NCI-H187 treated with DMSO at 0.1 percent for 48 hours (cell line): Measurements from ENCODE around the gene CRYBG3.

ENCODE experiments used
- DNase-seq: peaks from one replicate; lab custom pipeline; 2025; lab: John Stamatoyannopoulos, UW

Gene CRYBG3

GRCh38 chr3:97971679-97972567, 150.1 kb downstream of the CRYBG3 start, which contains the start of gene RIOX2:
Gene RIOX2, minus strand, starts transcription at chr3:97972431. Its CDS starts 4,838 bp downstream, at chr3:97967593.
- DNase-seq = no peak

- no peak for DNase-seq
Observed at GRCh38 chr3:97972976-97973375, 151.2 kb downstream of the CRYBG3 start.

DNA sequence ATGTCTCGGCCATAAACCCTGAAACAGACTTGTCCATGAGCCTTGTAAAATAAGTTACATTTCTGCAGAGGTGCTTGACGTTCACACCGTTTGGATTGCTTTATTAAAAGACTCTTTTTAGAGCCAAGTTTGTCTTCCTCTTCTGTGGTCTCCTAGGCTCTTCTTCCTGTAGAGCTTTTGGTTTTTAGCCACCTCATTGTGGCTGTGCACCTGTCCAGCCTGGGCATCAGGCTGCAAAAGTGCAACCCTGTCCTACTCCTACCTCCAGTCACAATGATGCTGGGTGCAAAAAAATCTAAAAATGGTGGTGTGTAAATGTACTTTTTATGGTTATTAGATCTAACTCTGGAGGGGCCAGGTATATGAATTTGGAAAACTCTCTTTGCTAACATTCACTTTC, 153.2 kb downstream of the CRYBG3 start:
- DNase-seq = no peak

DNA sequence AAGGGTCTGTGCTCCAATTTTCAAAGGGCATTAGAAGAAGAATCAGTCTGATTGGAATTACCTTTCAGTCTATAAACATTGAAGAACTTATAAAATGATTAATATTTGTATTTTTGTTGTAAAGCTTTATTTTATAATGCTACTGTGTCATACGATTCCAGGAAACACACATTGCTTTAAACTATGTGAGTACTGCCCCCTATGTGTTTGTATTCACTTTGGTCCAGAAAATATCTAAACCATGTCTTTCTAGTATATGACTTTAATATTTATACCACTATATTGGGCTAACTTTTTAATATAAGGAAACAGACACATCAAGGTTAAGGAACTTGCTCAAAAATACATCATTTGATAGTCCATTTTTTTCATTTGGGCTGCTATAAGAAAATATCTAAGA, 153.7 kb downstream of the CRYBG3 start:
- no peak for DNase-seq

- DNase-seq = no peak
Observed at GRCh38 chr3:97979610-97980009, 157.8 kb downstream of the CRYBG3 start.

- DNase-seq = no peak
Observed at GRCh38 chr3:97981886-97982285, 160.1 kb downstream of the CRYBG3 start.

DNA sequence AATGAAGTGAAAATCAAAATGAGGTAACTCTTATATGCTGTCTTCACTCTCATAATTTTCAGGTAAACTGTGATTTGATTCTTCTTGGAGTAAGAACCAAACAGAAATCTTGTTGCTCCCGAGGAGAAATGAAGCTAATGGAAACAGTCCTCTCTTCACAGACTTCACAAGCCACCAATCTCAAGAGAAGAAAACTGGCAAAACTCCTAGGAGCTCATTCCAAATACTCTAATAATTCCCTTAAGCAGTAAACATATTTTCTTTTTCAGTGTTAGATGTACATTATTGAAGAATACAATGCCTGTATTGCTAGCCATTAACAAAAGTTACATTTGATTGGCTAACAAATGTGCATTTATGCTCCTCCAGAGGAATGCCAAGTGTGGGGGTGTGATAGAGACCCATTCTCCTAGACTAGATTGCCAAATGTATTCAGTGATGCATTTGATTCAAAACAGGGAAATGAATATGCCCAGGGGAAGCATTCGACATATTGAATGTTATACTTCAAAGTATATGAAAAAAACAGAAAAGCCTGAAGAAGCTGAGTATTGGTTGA, 162.2 kb downstream of the CRYBG3 start:
- DNase-seq = no peak

- DNase-seq = no peak
Observed at GRCh38 chr3:97987306-97987705, 165.5 kb downstream of the CRYBG3 start.

DNA sequence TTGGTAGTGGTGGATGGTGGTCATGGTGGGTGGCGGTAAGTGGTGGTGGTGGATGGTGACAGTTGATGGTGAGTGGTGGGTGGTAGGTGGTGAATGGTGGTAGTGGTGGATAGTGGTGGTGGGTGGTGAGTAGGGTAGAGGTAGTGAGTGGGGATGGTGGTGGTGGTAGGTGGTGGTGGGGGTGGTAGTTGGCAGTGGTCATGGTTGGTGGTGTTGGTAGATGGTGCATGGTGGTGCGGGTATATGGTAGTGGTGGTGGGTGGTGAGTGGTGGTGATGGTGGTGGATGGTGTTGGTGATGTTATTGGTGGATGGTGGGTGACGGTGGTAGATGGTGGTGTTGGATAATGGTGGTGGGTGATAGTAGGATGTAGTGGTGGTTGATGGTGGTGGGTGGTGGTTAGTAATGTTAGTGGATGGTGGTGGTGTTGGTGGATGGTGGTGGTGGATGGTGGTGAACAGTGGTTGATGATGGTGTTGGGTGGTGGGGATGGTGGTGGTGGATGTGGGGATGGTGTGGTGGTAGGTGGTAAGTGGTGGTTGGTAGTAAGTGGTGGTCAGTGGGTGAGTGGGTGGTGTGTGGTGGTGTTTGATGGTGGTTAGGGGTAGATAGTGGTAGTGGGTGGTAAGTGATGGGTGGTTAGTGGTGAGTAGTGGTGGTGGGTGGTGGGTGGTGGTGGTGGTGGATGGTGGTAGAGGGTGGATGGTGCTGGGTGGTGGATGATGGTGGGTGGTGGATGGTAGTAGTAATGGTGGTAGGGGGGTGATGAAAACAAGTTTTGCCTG, 167.2 kb downstream of the CRYBG3 start:
- no peak for DNase-seq

DNA sequence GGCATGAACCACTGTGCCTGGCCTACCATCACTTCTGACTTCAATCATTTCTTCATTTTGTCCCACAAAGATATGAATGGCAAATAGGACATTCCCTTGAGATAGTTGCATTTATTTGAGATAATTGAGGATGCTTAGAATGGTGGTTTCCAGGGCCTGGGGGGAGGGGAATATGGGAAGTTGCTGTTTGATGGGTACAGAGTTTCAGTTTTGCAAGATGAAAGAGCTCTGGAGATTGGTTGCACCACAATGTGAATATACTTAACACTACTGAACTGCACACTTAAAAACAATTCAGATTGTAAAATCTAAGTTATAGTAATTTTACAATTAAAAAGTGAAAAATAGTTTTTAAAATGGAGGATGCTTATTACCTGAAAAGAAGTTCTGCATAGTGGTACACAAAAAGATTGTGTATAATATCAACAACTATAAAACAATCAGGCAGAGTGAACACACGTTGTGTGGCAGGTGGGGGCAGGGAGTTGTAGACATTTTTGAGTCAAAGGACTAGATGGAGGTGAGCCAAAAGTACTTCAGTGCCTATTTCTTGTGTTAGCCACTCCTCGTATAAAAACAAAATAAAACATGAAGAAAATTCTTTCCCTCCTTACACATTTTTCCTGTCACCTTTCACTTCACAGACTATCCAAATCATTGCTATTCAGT, 168.9 kb downstream of the CRYBG3 start:
- DNase-seq = no peak

DNA sequence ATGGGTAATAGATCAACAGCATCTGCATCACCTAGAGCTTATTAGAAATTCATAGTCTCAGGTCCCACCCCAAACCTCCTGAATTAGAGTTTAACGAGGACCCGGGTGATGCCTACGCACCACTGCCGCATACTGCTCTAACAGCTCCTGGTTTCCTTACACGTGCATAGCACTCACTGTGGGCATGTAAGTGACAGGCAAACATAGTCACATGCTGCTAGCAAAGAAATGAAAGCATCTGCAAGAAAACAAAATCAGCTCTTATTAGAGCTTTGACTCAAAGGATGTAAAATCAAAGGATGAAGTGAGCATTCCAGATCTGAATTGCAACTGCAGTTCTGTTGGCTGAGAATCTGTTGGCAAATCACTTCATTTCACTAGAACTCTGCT, 169.5 kb downstream of the CRYBG3 start:
- no peak for DNase-seq

- no peak for DNase-seq
Observed at GRCh38 chr3:97992547-97993173, 170.8 kb downstream of the CRYBG3 start.

DNA sequence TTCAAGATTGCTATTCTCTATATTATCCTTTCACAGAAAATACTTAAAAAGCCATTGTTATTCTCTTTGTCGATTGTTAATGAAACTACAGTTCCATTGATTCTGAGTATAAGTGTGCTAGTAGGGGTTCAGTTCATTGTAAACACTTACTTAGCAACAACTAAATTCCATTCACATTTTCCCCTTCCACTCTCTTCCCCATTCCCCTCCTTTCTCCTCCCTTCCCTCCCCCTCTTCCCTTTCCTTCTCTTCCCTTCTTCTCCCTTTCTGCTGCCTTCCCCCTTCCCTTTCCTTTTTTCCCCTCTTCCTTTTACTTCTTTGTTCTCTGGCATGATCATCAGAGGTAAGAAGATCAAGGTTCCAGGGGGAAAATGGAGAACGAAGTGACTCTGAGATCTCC, 171.7 kb downstream of the CRYBG3 start:
- no peak for DNase-seq

DNA sequence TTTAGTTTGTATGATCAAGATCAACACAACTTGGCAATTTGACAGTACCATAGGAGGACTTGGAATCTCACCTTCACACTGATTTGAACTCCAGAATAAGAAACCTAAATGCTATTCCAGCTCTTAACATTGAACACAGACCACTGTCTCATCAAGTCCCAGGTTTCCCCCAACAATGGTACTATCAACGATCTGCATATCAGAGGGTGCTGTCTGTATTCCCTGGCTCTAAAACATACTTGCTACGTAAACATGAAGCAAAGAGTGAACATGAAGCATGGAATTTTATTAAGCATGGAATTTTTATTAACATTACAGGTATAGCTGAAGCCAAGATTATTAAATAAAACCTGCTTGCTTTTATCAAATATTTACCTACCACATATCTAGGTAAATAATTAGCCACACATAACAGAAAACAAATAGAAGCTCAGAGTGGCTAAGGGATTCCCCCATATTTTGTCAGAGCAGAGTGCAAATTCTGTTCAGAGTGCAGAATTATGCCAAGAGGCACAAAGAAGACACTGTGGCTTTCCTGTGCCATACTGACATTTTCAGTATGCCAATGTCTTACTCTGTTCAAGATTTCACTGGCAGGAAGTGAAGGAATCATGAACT, 172.6 kb downstream of the CRYBG3 start:
- DNase-seq = no peak
